Endothelial cell (in vitro differentiated cells): ENCODE measurements around the gene BPIFB4. TPM values are rescaled to one million over a fixed set of nuclear protein-coding genes. Genes with fewer than 3 reads are reported as not detected.

Source experiments
- DNase-seq: peaks from one replicate; pipeline ENCODE4 v3.0.0; 2021; ENCODE audit warnings: low spot score
- H3K27ac Mint-ChIP-seq: one replicate; pipeline ENCODE4 v1.8.0; 2021; ENCODE audit warnings: mixed read lengths, inconsistent platforms; ENCODE audit not compliant: unreplicated experiment
- H3K27me3 Mint-ChIP-seq: one replicate; pipeline ENCODE4 v1.8.0; 2021; ENCODE audit warnings: mild to moderate bottlenecking, moderate library complexity, mixed read lengths, inconsistent platforms; ENCODE audit not compliant: unreplicated experiment
- H3K36me3 Mint-ChIP-seq: one replicate; pipeline ENCODE4 v1.8.0; 2021; ENCODE audit warnings: mild to moderate bottlenecking, low read depth, mixed read lengths, inconsistent platforms; ENCODE audit not compliant: unreplicated experiment
- H3K4me1 Mint-ChIP-seq: one replicate; pipeline ENCODE4 v1.8.0; 2021; ENCODE audit warnings: mild to moderate bottlenecking, mixed read lengths, inconsistent platforms; ENCODE audit not compliant: unreplicated experiment
- H3K4me3 Mint-ChIP-seq: one replicate; pipeline ENCODE4 v1.8.0; 2021; ENCODE audit warnings: mild to moderate bottlenecking, mixed read lengths, inconsistent platforms; ENCODE audit not compliant: unreplicated experiment
- H3K9me3 Mint-ChIP-seq: one replicate; pipeline ENCODE4 v1.8.0; 2021; ENCODE audit warnings: mixed read lengths, inconsistent platforms; ENCODE audit not compliant: unreplicated experiment
- CTCF ChIP-seq: fragments of 200-600 bp; sonication (generic); IDR thresholded peaks from one replicate; pipeline ENCODE4 v1.5.0; 2021; ENCODE audit warnings: antibody characterized with exemption; ENCODE audit not compliant: unreplicated experiment
- total RNA-seq: library from RNA; stranded (reverse); fragmentation: NEBNext Ultra II Directional; extraction: Animal tissue kit (Norgen Biotek cat#: 25700); gene quantifications from one replicate; pipeline ENCODE4 v1.2.1, GENCODE V29; 2021; ENCODE audit not compliant: unreplicated experiment

Gene BPIFB4
- total RNA-seq, 1 donor from 2014 or later: 2.1 TPM

DNA sequence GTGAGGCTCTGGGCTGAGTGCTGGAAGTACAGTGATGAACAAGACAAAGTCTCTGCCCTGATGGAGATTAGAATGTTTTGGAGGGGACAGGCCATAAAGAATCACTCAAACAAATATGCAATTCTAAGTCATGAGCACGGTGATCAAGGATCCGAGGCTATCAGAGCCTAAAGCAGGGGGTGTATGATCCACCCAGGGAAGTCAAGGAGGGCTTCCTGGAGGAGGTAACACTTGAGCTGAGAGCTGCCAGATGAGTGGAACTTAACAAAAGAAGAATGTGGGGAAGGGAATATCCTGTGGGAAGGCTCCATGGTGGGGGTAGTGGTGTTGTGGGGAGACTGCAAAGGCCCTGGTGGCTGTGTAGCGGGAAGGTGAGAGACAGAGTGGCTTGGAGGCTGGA lies 12.2 kb downstream of the BPIFB4 start:
- Mint-ChIP-seq H3K36me3 (no peaks in the 10 kb centered on the region), H3K4me3 (no peak overlapping the region), H3K4me1 (no peaks in the 10 kb centered on the region), H3K27me3 (no peaks in the 10 kb centered on the region), H3K27ac (no peak overlapping the region), H3K9me3 (no peaks in the 10 kb centered on the region)
- DNase-seq: no peak
- no peak for TF ChIP-seq CTCF

DNA sequence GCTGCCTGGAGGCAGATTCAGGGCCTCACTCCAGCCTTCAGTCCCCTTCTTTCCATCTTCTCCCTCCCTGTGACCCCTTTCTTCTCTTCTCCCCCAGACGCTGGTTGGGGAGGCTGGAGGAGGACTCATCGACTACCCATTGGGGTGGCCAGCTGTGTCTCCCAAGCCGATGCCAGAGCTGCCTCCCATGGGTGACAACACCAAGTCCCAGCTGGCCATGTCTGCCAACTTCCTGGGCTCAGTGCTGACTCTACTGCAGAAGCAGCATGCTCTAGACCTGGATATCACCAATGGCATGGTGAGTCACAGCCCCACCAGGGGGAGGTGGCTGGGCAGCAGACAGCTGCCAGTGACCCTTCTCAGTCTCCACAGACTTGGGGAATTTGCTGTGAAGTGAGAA lies 12.9 kb downstream of the BPIFB4 start:
- no peak for TF ChIP-seq CTCF
- H3K4me1 Mint-ChIP-seq: no peaks in the 10 kb centered on the region
- no peaks in the 10 kb centered on the region for H3K9me3 Mint-ChIP-seq
- H3K27me3 Mint-ChIP-seq: no peaks in the 10 kb centered on the region
- H3K36me3 Mint-ChIP-seq: no peaks in the 10 kb centered on the region
- no peak overlapping the region for H3K4me3 Mint-ChIP-seq
- no peak overlapping the region for H3K27ac Mint-ChIP-seq
- no peak for DNase-seq

DNA sequence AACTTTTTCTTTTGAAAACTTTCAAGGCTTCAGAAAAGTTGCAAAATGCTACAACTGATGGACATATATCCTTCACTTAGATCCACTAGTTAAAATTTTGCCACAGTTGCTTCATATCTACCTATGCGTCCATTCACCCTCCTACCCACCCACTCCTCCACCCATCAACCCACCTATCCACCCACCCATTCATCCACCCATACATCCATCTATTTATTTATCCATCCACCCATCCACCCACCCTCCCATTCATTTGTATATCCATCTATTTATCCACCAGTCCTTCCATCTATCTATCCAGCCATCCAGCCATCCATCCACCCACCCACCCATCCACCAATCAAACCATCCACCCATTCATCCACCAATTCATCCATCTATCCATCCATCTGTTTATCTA lies 13.6 kb downstream of the BPIFB4 start:
- H3K27ac Mint-ChIP-seq: no peak overlapping the region
- no peaks in the 10 kb centered on the region for H3K36me3 Mint-ChIP-seq
- no peak for DNase-seq
- H3K4me1 Mint-ChIP-seq: no peaks in the 10 kb centered on the region
- TF ChIP-seq CTCF: no peak
- H3K27me3 Mint-ChIP-seq: no peaks in the 10 kb centered on the region
- no peaks in the 10 kb centered on the region for H3K9me3 Mint-ChIP-seq
- no peak overlapping the region for H3K4me3 Mint-ChIP-seq

- no peak overlapping the region for H3K27ac Mint-ChIP-seq
- no peaks in the 10 kb centered on the region for H3K4me1 Mint-ChIP-seq
- H3K9me3 Mint-ChIP-seq: no peaks in the 10 kb centered on the region
Observed at GRCh38 chr20:33093582-33093981, 14.1 kb downstream of the BPIFB4 start.

DNA sequence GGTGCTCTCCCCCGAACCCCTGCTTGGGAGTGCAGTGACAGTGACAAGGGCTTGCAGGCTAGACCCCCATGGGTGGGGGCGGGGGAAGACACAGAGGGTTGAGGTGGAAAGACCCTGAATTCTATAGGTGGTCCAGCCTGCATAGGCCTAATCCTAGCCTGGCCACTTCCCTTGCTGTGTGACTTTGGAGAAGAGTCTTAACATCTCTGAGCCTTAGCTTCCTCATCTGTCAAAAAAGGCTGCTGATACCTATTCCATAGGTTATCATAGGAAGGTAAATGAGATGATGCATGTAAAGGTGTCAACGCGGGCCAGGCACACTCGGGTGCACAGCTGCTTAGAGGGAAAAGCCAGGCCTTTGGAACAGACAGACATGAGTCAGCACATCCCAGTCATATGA lies 15.8 kb downstream of the BPIFB4 start:
- Mint-ChIP-seq H3K27ac (no peak overlapping the region), H3K36me3 (no peaks in the 10 kb centered on the region), H3K9me3 (no peaks in the 10 kb centered on the region), H3K4me3 (no peak overlapping the region), H3K27me3 (no peaks in the 10 kb centered on the region), H3K4me1 (no peaks in the 10 kb centered on the region)
- no peak for DNase-seq
- TF ChIP-seq CTCF: no peak

More at GRCh38 chr20:33093582-33093981, 14.1 kb downstream of the BPIFB4 start:
- no peak for TF ChIP-seq CTCF
- DNase-seq: no peak
- no peaks in the 10 kb centered on the region for H3K36me3 Mint-ChIP-seq
- no peaks in the 10 kb centered on the region for H3K27me3 Mint-ChIP-seq
- no peak overlapping the region for H3K4me3 Mint-ChIP-seq
